Neural cell (in vitro differentiated cells): ENCODE results near the gene RPL28. TPM values are rescaled to one million over a fixed set of nuclear protein-coding genes. Genes with fewer than 3 reads are reported as not detected.

Source experiments
- H2AFZ ChIP-seq: fragments of 200-600, 300-800 bp; sonication (generic), shearing (Covaris generic); 2 replicates; pipeline ENCODE4 v1.6.0; 2014; ENCODE audit warnings: low read depth, mild to moderate bottlenecking, antibody characterized with exemption, low read length, moderate library complexity
- H3F3A ChIP-seq: fragments of 200-600 bp; shearing (Covaris generic); 2 replicates; pipeline ENCODE4 v1.6.1; 2016; ENCODE audit warnings: mild to moderate bottlenecking, moderate library complexity, mixed read lengths, antibody characterized with exemption, low read length; ENCODE audit not compliant: insufficient read depth, poor library complexity, severe bottlenecking
- H3K27ac ChIP-seq: fragments of 200-600, 300-800 bp; sonication (generic), shearing (Covaris generic); 2 replicates; pipeline ENCODE4 v1.5.1; 2014; ENCODE audit warnings: mild to moderate bottlenecking, low read length, moderate library complexity
- H3K27me3 ChIP-seq: fragments of 300-800, 200-600 bp; sonication (generic), shearing (Covaris generic); 2 replicates; pipeline ENCODE4 v1.6.0; 2014; ENCODE audit warnings: mild to moderate bottlenecking, low read depth, low read length, moderate library complexity; ENCODE audit not compliant: insufficient read depth
- H3K36me3 ChIP-seq: fragments of 300-800, 200-600 bp; sonication (generic), shearing (Covaris generic); 2 replicates; pipeline ENCODE4 v1.5.1; 2014; ENCODE audit warnings: mild to moderate bottlenecking, antibody characterized with exemption, low read length, moderate library complexity; ENCODE audit not compliant: insufficient read depth
- H3K4me2 ChIP-seq: fragments of 300-800, 200-600 bp; sonication (generic), shearing (Covaris generic); 2 replicates; pipeline ENCODE4 v1.6.0; 2014; ENCODE audit warnings: mild to moderate bottlenecking, low read length
- H3K4me3 ChIP-seq: fragments of 300-800, 200-600 bp; sonication (generic), shearing (Covaris generic); 2 replicates; pipeline ENCODE4 v1.5.1; 2014; ENCODE audit warnings: mild to moderate bottlenecking, low read length, moderate library complexity
- H3K79me2 ChIP-seq: fragments of 200-600 bp; shearing (Covaris generic); replicated peaks from 2 replicates; pipeline ENCODE4 v1.6.0; 2014; ENCODE audit warnings: mild to moderate bottlenecking, low read length, moderate library complexity; ENCODE audit not compliant: insufficient read depth
- H3K9ac ChIP-seq: fragments of 300-800, 200-600 bp; sonication (generic), shearing (Covaris generic); 2 replicates; pipeline ENCODE4 v1.6.1; 2016; ENCODE audit warnings: mild to moderate bottlenecking, low read length, mixed read lengths
- H3K9me2 ChIP-seq: fragments of 200-600 bp; shearing (Covaris generic); 2 replicates; pipeline ENCODE4 v1.6.1; 2016; ENCODE audit warnings: mild to moderate bottlenecking, low read length, mixed read lengths; ENCODE audit not compliant: insufficient read depth
- H3K9me3 ChIP-seq: fragments of 200-600, 300-800 bp; sonication (generic), shearing (Covaris generic); 2 replicates; pipeline ENCODE4 v1.6.1; 2016; ENCODE audit warnings: mild to moderate bottlenecking, mixed run types, low read length, moderate library complexity, mixed read lengths
- H4K20me1 ChIP-seq: fragments of 200-600 bp; shearing (Covaris generic); 2 replicates; pipeline ENCODE4 v1.6.1; 2016; ENCODE audit warnings: mild to moderate bottlenecking, mixed run types; ENCODE audit not compliant: insufficient read depth
- EP300 ChIP-seq: fragments of 450-650 bp; conservative IDR thresholded peaks from 2 replicates; pipeline ENCODE4 v1.6.1; 2014; ENCODE audit warnings: antibody characterized with exemption, mild to moderate bottlenecking, moderate library complexity; ENCODE audit not compliant: poor library complexity, severe bottlenecking
- EZH2 ChIP-seq: fragments of 200-600, 300-800 bp; shearing (Covaris generic), sonication (generic); IDR thresholded peaks from 2 replicates; pipeline ENCODE4 v1.6.1; 2014; ENCODE audit warnings: antibody characterized with exemption, low read length, borderline replicate concordance, mild to moderate bottlenecking; ENCODE audit not compliant: insufficient read depth, poor library complexity, severe bottlenecking
- MXI1 ChIP-seq: fragments of 450-650 bp; conservative IDR thresholded peaks from 2 replicates; pipeline ENCODE4 v1.6.1; 2014; ENCODE audit warnings: antibody characterized with exemption, mild to moderate bottlenecking; ENCODE audit not compliant: poor library complexity, severe bottlenecking
- POLR2AphosphoS5 ChIP-seq: IDR thresholded peaks from 2 replicates; pipeline ENCODE4 v1.6.1; 2012
- RAD21 ChIP-seq: fragments of 450-650 bp; conservative IDR thresholded peaks from 2 replicates; pipeline ENCODE4 v1.6.1; 2014; ENCODE audit warnings: antibody characterized with exemption, mild to moderate bottlenecking, moderate library complexity
- SMC3 ChIP-seq: fragments of 450-650 bp; conservative IDR thresholded peaks from 2 replicates; pipeline ENCODE4 v1.6.1; 2014; ENCODE audit warnings: antibody characterized with exemption, mild to moderate bottlenecking, moderate library complexity; ENCODE audit not compliant: poor library complexity
- TAF1 ChIP-seq: IDR thresholded peaks from 2 replicates; pipeline ENCODE4 v1.6.1; 2012; ENCODE audit warnings: low read depth
- polyA plus RNA-seq: library from polyadenylated mRNA; depleted of rRNA; stranded (reverse); fragments of >200 nt; gene quantifications from 2 replicates; pipeline ENCODE4 v1.2.3, GENCODE V29; 2014
- TF ChIP-seq, protein P1 (sequence below): IDR thresholded peaks from 2 replicates; pipeline ENCODE4 v1.6.1; 2012; ENCODE audit warnings: borderline replicate concordance
- TF ChIP-seq, protein P2 (sequence below): fragments of 450-650 bp; IDR thresholded peaks from 2 replicates; pipeline ENCODE4 v1.5.1; 2014; ENCODE audit warnings: antibody characterized with exemption, mild to moderate bottlenecking, moderate library complexity; ENCODE audit not compliant: poor library complexity, severe bottlenecking

RPL28 gene
- polyA plus RNA-seq, 1 donor from 2014 or later = 195 TPM

DNA sequence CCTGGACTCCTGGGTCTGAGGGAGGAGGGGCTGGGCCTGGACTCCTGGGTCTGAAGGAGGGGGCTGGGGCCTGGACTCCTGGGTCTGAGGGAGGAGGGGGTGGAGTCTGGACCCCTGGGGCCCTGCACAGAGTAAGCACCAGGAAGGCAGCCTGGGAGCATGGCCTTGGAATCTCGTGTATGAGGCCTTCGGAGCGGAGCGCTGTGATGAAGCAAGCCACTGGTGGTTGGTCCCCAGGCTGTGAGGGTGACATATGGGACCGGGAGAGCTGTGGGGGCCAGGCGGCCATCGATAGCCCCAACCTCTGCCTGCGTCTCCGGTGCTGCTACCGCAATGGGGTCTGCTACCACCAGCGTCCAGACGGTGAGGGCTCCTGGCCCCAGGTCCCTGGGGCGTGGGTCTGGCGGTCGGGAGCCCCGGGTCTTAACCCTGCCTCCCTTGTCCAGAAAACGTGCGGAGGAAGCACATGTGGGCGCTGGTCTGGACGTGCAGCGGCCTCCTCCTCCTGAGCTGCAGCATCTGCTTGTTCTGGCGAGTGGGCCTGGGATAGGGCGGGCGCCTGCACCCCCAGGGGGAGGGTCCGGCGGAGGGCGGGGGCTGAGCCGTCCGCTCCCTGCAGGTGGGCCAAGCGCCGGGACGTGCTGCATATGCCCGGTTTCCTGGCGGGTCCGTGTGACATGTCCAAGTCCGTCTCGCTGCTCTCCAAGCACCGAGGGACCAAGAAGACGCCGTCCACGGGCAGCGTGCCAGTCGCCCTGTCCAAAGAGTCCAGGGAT, 8.2 kb upstream of the RPL28 start:
- no peak overlapping the region for H3K9ac ChIP-seq
- no peak overlapping the region for H3K27ac ChIP-seq
- no peaks in the 10 kb centered on the region for H3K79me2 ChIP-seq
- no peaks in the 10 kb centered on the region for H3K36me3 ChIP-seq
- H3F3A ChIP-seq = no peaks in the 10 kb centered on the region
- no peaks in the 10 kb centered on the region for H3K9me2 ChIP-seq
- H3K9me3 ChIP-seq = no peaks in the 10 kb centered on the region
- no peaks in the 10 kb centered on the region for H4K20me1 ChIP-seq
- no peak overlapping the region for H2AFZ ChIP-seq
- H3K4me2 ChIP-seq = no peak overlapping the region
- no peak overlapping the region for H3K4me3 ChIP-seq
- TF ChIP-seq, protein P1, sequence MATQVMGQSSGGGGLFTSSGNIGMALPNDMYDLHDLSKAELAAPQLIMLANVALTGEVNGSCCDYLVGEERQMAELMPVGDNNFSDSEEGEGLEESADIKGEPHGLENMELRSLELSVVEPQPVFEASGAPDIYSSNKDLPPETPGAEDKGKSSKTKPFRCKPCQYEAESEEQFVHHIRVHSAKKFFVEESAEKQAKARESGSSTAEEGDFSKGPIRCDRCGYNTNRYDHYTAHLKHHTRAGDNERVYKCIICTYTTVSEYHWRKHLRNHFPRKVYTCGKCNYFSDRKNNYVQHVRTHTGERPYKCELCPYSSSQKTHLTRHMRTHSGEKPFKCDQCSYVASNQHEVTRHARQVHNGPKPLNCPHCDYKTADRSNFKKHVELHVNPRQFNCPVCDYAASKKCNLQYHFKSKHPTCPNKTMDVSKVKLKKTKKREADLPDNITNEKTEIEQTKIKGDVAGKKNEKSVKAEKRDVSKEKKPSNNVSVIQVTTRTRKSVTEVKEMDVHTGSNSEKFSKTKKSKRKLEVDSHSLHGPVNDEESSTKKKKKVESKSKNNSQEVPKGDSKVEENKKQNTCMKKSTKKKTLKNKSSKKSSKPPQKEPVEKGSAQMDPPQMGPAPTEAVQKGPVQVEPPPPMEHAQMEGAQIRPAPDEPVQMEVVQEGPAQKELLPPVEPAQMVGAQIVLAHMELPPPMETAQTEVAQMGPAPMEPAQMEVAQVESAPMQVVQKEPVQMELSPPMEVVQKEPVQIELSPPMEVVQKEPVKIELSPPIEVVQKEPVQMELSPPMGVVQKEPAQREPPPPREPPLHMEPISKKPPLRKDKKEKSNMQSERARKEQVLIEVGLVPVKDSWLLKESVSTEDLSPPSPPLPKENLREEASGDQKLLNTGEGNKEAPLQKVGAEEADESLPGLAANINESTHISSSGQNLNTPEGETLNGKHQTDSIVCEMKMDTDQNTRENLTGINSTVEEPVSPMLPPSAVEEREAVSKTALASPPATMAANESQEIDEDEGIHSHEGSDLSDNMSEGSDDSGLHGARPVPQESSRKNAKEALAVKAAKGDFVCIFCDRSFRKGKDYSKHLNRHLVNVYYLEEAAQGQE = no peak
- TF ChIP-seq, protein P2, sequence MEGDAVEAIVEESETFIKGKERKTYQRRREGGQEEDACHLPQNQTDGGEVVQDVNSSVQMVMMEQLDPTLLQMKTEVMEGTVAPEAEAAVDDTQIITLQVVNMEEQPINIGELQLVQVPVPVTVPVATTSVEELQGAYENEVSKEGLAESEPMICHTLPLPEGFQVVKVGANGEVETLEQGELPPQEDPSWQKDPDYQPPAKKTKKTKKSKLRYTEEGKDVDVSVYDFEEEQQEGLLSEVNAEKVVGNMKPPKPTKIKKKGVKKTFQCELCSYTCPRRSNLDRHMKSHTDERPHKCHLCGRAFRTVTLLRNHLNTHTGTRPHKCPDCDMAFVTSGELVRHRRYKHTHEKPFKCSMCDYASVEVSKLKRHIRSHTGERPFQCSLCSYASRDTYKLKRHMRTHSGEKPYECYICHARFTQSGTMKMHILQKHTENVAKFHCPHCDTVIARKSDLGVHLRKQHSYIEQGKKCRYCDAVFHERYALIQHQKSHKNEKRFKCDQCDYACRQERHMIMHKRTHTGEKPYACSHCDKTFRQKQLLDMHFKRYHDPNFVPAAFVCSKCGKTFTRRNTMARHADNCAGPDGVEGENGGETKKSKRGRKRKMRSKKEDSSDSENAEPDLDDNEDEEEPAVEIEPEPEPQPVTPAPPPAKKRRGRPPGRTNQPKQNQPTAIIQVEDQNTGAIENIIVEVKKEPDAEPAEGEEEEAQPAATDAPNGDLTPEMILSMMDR = no peak
- TF ChIP-seq MXI1 (no peak), EZH2 (no peak), EP300 (no peak), POLR2AphosphoS5 (no peak), SMC3 (no peak), TAF1 (no peak), RAD21 (no peak)
- peaks cover 3% of the 10 kb centered on the region for H3K27me3 ChIP-seq

GRCh38 chr19:55379174-55379573, 6.6 kb upstream of the RPL28 start:
- Histone ChIP-seq H3K4me2 (no peak overlapping the region), H3K79me2 (no peaks in the 10 kb centered on the region), H3F3A (no peaks in the 10 kb centered on the region), H3K9me3 (no peaks in the 10 kb centered on the region), H3K27ac (no peak overlapping the region), H3K27me3 (peaks cover 3% of the 10 kb centered on the region), H3K9me2 (no peaks in the 10 kb centered on the region), H3K9ac (no peak overlapping the region), H4K20me1 (no peaks in the 10 kb centered on the region), H2AFZ (no peak overlapping the region), H3K36me3 (no peaks in the 10 kb centered on the region), H3K4me3 (no peak overlapping the region)
- no peak for TF ChIP-seq EP300
- TF ChIP-seq RAD21 = no peak
- no peak for TF ChIP-seq MXI1
- no peak for TF ChIP-seq TAF1
- no peak for TF ChIP-seq EZH2
- no peak for TF ChIP-seq SMC3
- TF ChIP-seq, protein P1 = no peak
- no peak for TF ChIP-seq POLR2AphosphoS5
- TF ChIP-seq, protein P2 = no peak
